GM12872 (cell line): ENCODE data around the gene SUN3.

Experiments used
- CTCF ChIP-seq: IDR thresholded peaks from 3 replicates; pipeline ENCODE4 v1.5.1; 2011; ENCODE audit warnings: low read depth, mild to moderate bottlenecking, low read length, moderate library complexity; ENCODE audit not compliant: insufficient read depth

SUN3 gene

GRCh38 chr7:48031111-48031510 is 2.2 kb upstream of the SUN3 start:
- TF ChIP-seq CTCF = no peak

DNA sequence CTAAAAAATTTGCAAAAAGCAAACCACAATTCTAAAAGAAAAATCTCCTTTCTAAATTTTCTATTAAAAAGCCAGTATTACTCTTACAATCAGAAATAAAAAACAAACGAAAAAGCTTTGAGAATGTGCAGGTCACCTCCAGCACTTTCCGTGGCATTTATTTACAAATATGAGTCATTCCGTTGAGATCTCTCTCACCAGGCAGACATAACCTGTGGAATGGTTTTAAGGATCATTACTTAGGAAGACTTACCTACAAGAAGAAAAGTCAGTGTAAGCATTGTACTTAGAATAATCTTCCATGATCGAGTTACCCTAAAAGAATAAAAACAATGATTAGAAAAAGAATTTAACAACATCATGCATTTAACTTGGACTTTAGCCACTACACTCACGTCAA is 3.3 kb downstream of the SUN3 start:
- TF ChIP-seq CTCF = no peak

- TF ChIP-seq CTCF = no peak
These were observed 11.2 kb downstream of the SUN3 start for GRCh38 chr7:48017674-48018073.

GRCh38 chr7:48016641-48017040 is 12.3 kb downstream of the SUN3 start:
- TF ChIP-seq CTCF = no peak

GRCh38 chr7:48011951-48012350 is 17.0 kb downstream of the SUN3 start:
- no peak for TF ChIP-seq CTCF

GRCh38 chr7:48011323-48011722 is 17.6 kb downstream of the SUN3 start:
- no peak for TF ChIP-seq CTCF

- TF ChIP-seq CTCF = no peak
These were observed 19.0 kb downstream of the SUN3 start for GRCh38 chr7:48009954-48010353.

DNA sequence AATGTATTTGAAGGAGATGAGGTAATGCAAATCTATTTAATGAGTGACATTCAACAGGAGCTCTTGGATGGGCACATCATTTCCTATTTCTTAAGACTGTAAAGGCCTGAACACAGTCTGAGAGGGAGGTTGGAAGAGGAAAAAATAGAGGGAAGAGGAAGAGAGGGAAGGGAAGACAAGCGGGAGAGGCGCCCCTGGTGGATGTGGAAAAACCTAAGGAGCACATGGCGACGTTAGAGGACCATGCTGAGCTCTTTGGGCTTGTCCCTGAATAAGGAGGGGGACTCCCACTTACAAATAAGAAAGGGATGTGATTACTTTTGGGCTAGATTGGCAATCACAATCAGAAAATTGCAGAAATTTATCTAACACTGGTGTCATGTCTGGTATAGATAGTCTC is 19.6 kb downstream of the SUN3 start:
- no peak for TF ChIP-seq CTCF
